IPS DF 6.9 (cell line): Measurements from ENCODE around the gene VPS26B.

Experiments
- DNase-seq: peaks from one replicate; pipeline ENCODE4 v3.0.0-alpha.2; 2013; ENCODE audit warnings: low read depth, low spot score
- H3K27ac ChIP-seq: one replicate; pipeline ENCODE4 v1.5.1; 2013; ENCODE audit warnings: low read length, control low read depth
- H3K27me3 ChIP-seq: 2 replicates; pipeline ENCODE4 v1.6.1; 2013; ENCODE audit warnings: mild to moderate bottlenecking, low read length; ENCODE audit not compliant: control insufficient read depth, insufficient read depth
- H3K36me3 ChIP-seq: 2 replicates; pipeline ENCODE4 v1.6.1; 2013; ENCODE audit warnings: low read length; ENCODE audit not compliant: control insufficient read depth, insufficient read depth
- H3K4me1 ChIP-seq: 2 replicates; pipeline ENCODE4 v1.6.1; 2013; ENCODE audit warnings: low read length; ENCODE audit not compliant: control insufficient read depth, insufficient read depth
- H3K4me3 ChIP-seq: 2 replicates; pipeline ENCODE4 v1.5.1; 2013; ENCODE audit warnings: mild to moderate bottlenecking, low read length
- H3K9me3 ChIP-seq: 2 replicates; pipeline ENCODE4 v1.6.1; 2013; ENCODE audit warnings: low read length, inconsistent platforms; ENCODE audit not compliant: control insufficient read depth, insufficient read depth
- WGBS: extraction: QIAGEN DNeasy Blood & Tissue Kit; methylation state at CpG from one replicate; pipeline ENCODE4 v1.1.7; 2013; ENCODE audit warnings: mixed read lengths, missing lambda C conversion rate; ENCODE audit not compliant: insufficient read length, insufficient coverage; 5-methylcytosine and 5-hydroxymethylcytosine counted together

The VPS26B gene

GRCh38 chr11:134267966-134268365 is 43.5 kb downstream of the VPS26B start:
- Histone ChIP-seq H3K27me3 (no peaks in the 10 kb centered on the region), H3K36me3 (peaks cover 6% of the 10 kb centered on the region; the same call in 1 of the 2 replicates), H3K4me1 (peaks cover 11% of the 10 kb centered on the region), H3K4me3 (no peak overlapping the region), H3K9me3 (no peaks in the 10 kb centered on the region), H3K27ac (no peak overlapping the region)
- WGBS = no CpG with 5 or more reads among the region's 11 CpGs
- no peak for DNase-seq

- no peak overlapping the region for H3K27ac ChIP-seq
- no CpG with 5 or more reads among the region's 5 CpGs for WGBS
- H3K4me1 ChIP-seq = peaks cover 11% of the 10 kb centered on the region
- no peak overlapping the region for H3K4me3 ChIP-seq
- DNase-seq = no peak
- H3K9me3 ChIP-seq = no peaks in the 10 kb centered on the region
- H3K27me3 ChIP-seq = no peaks in the 10 kb centered on the region
- H3K36me3 ChIP-seq = 0 out of 2 replicates have a peak, but pooled peaks cover 3% of the 10 kb centered on the region
Observed at GRCh38 chr11:134270250-134270714, 45.8 kb downstream of the VPS26B start.

- Histone ChIP-seq H3K27ac (peak overlapping the region; percentile 80), H3K9me3 (no peaks in the 10 kb centered on the region), H3K4me1 (peaks cover 9% of the 10 kb centered on the region), H3K4me3 (no peak overlapping the region), H3K27me3 (no peaks in the 10 kb centered on the region), H3K36me3 (0 out of 2 replicates have a peak, but pooled peaks cover 3% of the 10 kb centered on the region)
- DNase-seq = no peak
- no CpG with 5 or more reads among the region's 4 CpGs for WGBS
Observed at GRCh38 chr11:134271978-134272377, 47.5 kb downstream of the VPS26B start.

GRCh38 chr11:134272381-134273316 is 48.2 kb downstream of the VPS26B start:
- no peak for DNase-seq
- Histone ChIP-seq H3K4me3 (no peak overlapping the region; the same call in 1 of the 2 replicates), H3K27ac (peak overlapping the region; percentile 80), H3K9me3 (no peaks in the 10 kb centered on the region), H3K4me1 (peaks cover 9% of the 10 kb centered on the region), H3K36me3 (0 out of 2 replicates have a peak, but pooled peaks cover 3% of the 10 kb centered on the region), H3K27me3 (no peaks in the 10 kb centered on the region)
- no CpG with 5 or more reads among the region's 18 CpGs for WGBS

GRCh38 chr11:134273317-134273712 is 48.8 kb downstream of the VPS26B start:
- Histone ChIP-seq H3K9me3 (no peaks in the 10 kb centered on the region), H3K4me1 (peaks cover 9% of the 10 kb centered on the region), H3K27me3 (no peaks in the 10 kb centered on the region), H3K36me3 (0 out of 2 replicates have a peak, but pooled peaks cover 3% of the 10 kb centered on the region), H3K4me3 (no peak overlapping the region; the same call in 1 of the 2 replicates), H3K27ac (no peak overlapping the region)
- WGBS = no CpG with 5 or more reads among the region's 3 CpGs
- DNase-seq = no peak

GRCh38 chr11:134275188-134275533 is 50.7 kb downstream of the VPS26B start:
- Histone ChIP-seq H3K27me3 (no peaks in the 10 kb centered on the region), H3K9me3 (no peaks in the 10 kb centered on the region), H3K4me1 (peaks cover 8% of the 10 kb centered on the region), H3K36me3 (0 out of 2 replicates have a peak, but pooled peaks cover 2% of the 10 kb centered on the region), H3K4me3 (peak overlapping the region; percentile 92; the same call in 1 of the 2 replicates), H3K27ac (no peak overlapping the region)
- no CpG with 5 or more reads among the region's 5 CpGs for WGBS
- DNase-seq = no peak

GRCh38 chr11:134275534-134276395 is 51.3 kb downstream of the VPS26B start, which contains the start of gene GLB1L3:
GLB1L3 (plus strand) TSS chr11:134276379; CDS start chr11:134276741, 362 bp downstream.
- H3K36me3 ChIP-seq = no peaks in the 10 kb centered on the region
- H3K4me3 ChIP-seq = peak within 1 kb of the TSS; percentile 92
- WGBS = no CpG with 5 or more reads among the region's 68 CpGs
- H3K4me1 ChIP-seq = peaks cover 6% of the 10 kb centered on the region
- DNase-seq = no peak
- no peak within 1 kb of the TSS for H3K27ac ChIP-seq
- H3K27me3 ChIP-seq = no peaks in the 10 kb centered on the region
- H3K9me3 ChIP-seq = no peaks in the 10 kb centered on the region

GRCh38 chr11:134276396-134277182 is 52.1 kb downstream of the VPS26B start:
- peaks cover 4% of the 10 kb centered on the region for H3K4me1 ChIP-seq
- no peak overlapping the region for H3K27ac ChIP-seq
- no CpG with 5 or more reads among the region's 88 CpGs for WGBS
- peak overlapping the region; percentile 92 for H3K4me3 ChIP-seq
- H3K27me3 ChIP-seq = no peaks in the 10 kb centered on the region
- no peak for DNase-seq
- H3K9me3 ChIP-seq = no peaks in the 10 kb centered on the region
- no peaks in the 10 kb centered on the region for H3K36me3 ChIP-seq

- no CpG with 5 or more reads among the region's 36 CpGs for WGBS
- Histone ChIP-seq H3K9me3 (no peaks in the 10 kb centered on the region), H3K4me1 (peaks cover under 1% of the 10 kb centered on the region; the same call in 1 of the 2 replicates), H3K36me3 (0 out of 2 replicates have a peak, but pooled peaks cover under 1% of the 10 kb centered on the region), H3K27me3 (no peaks in the 10 kb centered on the region), H3K27ac (no peak overlapping the region), H3K4me3 (peak overlapping the region; percentile 92; the same call in 1 of the 2 replicates)
- no peak for DNase-seq
Observed at GRCh38 chr11:134277183-134278001, 52.9 kb downstream of the VPS26B start.
